Adipose tissue (tissue), 3 donors: ENCODE data around the gene EEF1AKMT2. TPM values are rescaled to one million over a fixed set of nuclear protein-coding genes. Genes with fewer than 3 reads are reported as not detected.
A peak's percentile ranks its signal among the peaks of the same experiment; 100 is the strongest.

Experiments used
- H3K27ac ChIP-seq: one replicate; pipeline ENCODE4 v1.5.1; 2013; ENCODE audit warnings: low read depth, low read length
- WGBS, 3 donors: extraction: QIAGEN DNeasy Blood & Tissue Kit; methylation state at CpG; one replicate each; pipeline ENCODE4 v1.1.7; 2013; 5-methylcytosine and 5-hydroxymethylcytosine counted together
- polyA plus RNA-seq, 3 donors: library from polyadenylated mRNA; stranded (reverse); fragments of 200-250 nt; gene quantifications; one replicate each; pipeline ENCODE4 v1.2.3, GENCODE V29; 2013
- donor health status: healthy with polysubstance abuse.
- donor health status: Bipolar disorder and iron deficiency.
- donor health status: healthy.

Gene EEF1AKMT2
- polyA plus RNA-seq, 3 donors = 7.4 to 10.3 (median 9.2) TPM

GRCh38 chr10:124728071-124728829, 63.4 kb downstream of the EEF1AKMT2 start:
- H3K27ac ChIP-seq = no peak overlapping the region
- 49 to 78% (median 52%) methylated on average over 14 of the region's 14 CpGs for WGBS, 3 donors

GRCh38 chr10:124727361-124727960, 64.2 kb downstream of the EEF1AKMT2 start:
- no peak overlapping the region for H3K27ac ChIP-seq
- 50 to 79% (median 78%) methylated on average over 6 of the region's 6 CpGs for WGBS, 3 donors

GRCh38 chr10:124725791-124726190, 65.9 kb downstream of the EEF1AKMT2 start:
- WGBS, 3 donors = 89 to 97% (median 92%) methylated on average over 7 of the region's 7 CpGs
- no peak overlapping the region for H3K27ac ChIP-seq

- WGBS, 3 donors = 92% methylated on average over 9 of the region's 9 CpGs
- H3K27ac ChIP-seq = no peak overlapping the region
Measured at GRCh38 chr10:124725171-124725631, 66.5 kb downstream of the EEF1AKMT2 start.

GRCh38 chr10:124724279-124725027, 67.2 kb downstream of the EEF1AKMT2 start:
- WGBS, 3 donors = 71 to 78% (median 73%) methylated on average over 18 to 20 of the region's 20 CpGs
- H3K27ac ChIP-seq = peak overlapping the region; percentile 20

- WGBS, 3 donors = 43 to 74% (median 61%) methylated on average over 9 of the region's 9 CpGs
- H3K27ac ChIP-seq = peak overlapping the region; percentile 20
Measured at GRCh38 chr10:124723826-124724225, 67.9 kb downstream of the EEF1AKMT2 start.

- WGBS, 3 donors = 27 to 66% (median 28%) methylated on average over 8 of the region's 8 CpGs
- peak overlapping the region; percentile 20 for H3K27ac ChIP-seq
Measured at GRCh38 chr10:124722798-124723783, 68.6 kb downstream of the EEF1AKMT2 start.

- H3K27ac ChIP-seq = no peak overlapping the region
- WGBS, 3 donors = 37 to 69% (median 44%) methylated on average over 16 of the region's 16 CpGs
Measured at GRCh38 chr10:124721330-124722045, 70.2 kb downstream of the EEF1AKMT2 start.

GRCh38 chr10:124719213-124719851, 72.4 kb downstream of the EEF1AKMT2 start:
- 20 to 57% (median 22%) methylated on average over 8 of the region's 8 CpGs for WGBS, 3 donors
- H3K27ac ChIP-seq = no peak overlapping the region

- peak overlapping the region; percentile 41 for H3K27ac ChIP-seq
- 44 to 60% (median 58%) methylated on average over 12 of the region's 12 CpGs for WGBS, 3 donors
Measured at GRCh38 chr10:124717911-124718741, 73.6 kb downstream of the EEF1AKMT2 start.

GRCh38 chr10:124717041-124717757, 74.5 kb downstream of the EEF1AKMT2 start:
- 89 to 92% (median 91%) methylated on average over 9 of the region's 9 CpGs for WGBS, 3 donors
- H3K27ac ChIP-seq = no peak overlapping the region

- 82 to 87% (median 83%) methylated on average over 4 of the region's 4 CpGs for WGBS, 3 donors
- no peak overlapping the region for H3K27ac ChIP-seq
Measured at GRCh38 chr10:124716369-124716768, 75.3 kb downstream of the EEF1AKMT2 start.

GRCh38 chr10:124715439-124715838, 76.2 kb downstream of the EEF1AKMT2 start:
- WGBS, 3 donors = 55 to 60% (median 56%) methylated on average over 6 of the region's 6 CpGs

GRCh38 chr10:124713679-124714255, 77.9 kb downstream of the EEF1AKMT2 start:
- WGBS, 3 donors = 49 to 63% (median 50%) methylated on average over 10 of the region's 10 CpGs
- no peak overlapping the region for H3K27ac ChIP-seq

More at GRCh38 chr10:124715439-124715838, 76.2 kb downstream of the EEF1AKMT2 start:
- H3K27ac ChIP-seq = no peak overlapping the region

- 88 to 92% (median 91%) methylated on average over 5 of the region's 5 CpGs for WGBS, 3 donors
- H3K27ac ChIP-seq = no peak overlapping the region
Measured at GRCh38 chr10:124712704-124713407, 78.8 kb downstream of the EEF1AKMT2 start.
